COLO668 (cell line): ENCODE data around the gene MPHOSPH10.
A peak's percentile ranks its signal among the peaks of the same experiment; 100 is the strongest.
"Not testable (repeated sequence)": the region's sequence is repeated elsewhere in the genome, so short reads cannot be mapped to it uniquely, and the experiment has no call there.

Experiments used
- DNase-seq: peaks from one replicate; lab custom pipeline; 2025; ENCODE audit not compliant: unreplicated experiment; lab: John Stamatoyannopoulos, UW

Gene MPHOSPH10

GRCh38 chr2:71166812-71167211, 36.4 kb downstream of the MPHOSPH10 start:
- no peak for DNase-seq

- DNase-seq: no peak
Measured at GRCh38 chr2:71173096-71173495, 42.7 kb downstream of the MPHOSPH10 start.

DNA sequence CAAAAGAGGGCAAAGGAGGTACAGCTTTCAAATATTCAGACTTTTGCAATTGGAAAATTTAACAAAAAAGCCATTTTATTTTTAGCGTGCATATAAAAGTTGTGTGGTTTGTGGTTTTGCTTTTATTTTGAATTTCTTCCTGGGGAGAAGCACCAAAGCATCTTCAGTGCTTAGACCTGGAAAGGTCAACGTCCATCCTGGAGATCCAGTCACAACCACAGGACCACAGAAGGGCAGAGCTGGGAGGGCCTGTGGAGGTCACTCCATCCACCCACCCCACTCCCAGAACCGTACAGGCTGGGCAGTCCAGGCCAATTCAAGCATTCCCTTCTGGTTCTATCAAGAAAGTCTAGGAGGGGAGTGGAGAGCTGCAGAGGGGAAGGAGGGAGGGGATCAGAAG, 43.8 kb downstream of the MPHOSPH10 start:
- DNase-seq: no peak

DNA sequence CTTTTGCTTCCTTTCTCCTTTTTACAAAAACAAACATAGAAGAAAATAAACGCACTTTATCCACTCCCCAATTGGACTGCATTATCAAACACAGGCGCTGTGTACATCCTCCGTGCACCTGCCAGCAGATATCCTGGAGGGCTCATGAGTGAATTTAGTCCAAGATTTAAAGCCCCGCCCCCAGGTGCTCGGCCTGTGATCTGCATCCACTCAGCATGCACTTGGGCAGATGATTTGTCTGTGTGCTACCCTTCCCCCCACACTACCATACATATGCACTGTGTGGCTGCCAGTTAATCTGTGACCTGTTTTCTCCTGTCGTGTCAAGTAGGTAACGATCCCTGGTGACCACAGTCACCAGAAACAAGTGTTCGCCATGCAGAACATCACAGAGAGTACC, 48.4 kb downstream of the MPHOSPH10 start:
- peak; percentile 41 for DNase-seq

DNA sequence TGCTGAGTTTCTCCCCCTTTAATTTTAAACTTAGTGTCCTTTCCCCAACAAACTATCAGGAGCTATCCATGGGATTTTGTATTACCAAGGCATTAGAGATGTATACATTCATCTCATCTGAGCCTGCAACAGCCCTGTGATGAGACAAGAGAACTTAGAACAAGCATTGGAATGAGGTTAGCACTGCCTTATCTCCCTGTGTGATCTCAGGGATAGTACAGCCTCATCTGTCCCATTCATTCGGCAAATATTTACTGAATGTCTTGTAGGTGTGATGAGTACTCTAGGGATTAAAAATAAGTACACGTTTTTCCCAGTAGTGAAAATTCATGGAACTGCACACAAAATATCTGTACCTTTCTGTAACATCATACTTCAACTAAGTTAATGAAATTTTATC, 50.9 kb downstream of the MPHOSPH10 start:
- DNase-seq: no peak

GRCh38 chr2:71183306-71184115, 53.1 kb downstream of the MPHOSPH10 start:
- not testable (repeated sequence) for DNase-seq

DNA sequence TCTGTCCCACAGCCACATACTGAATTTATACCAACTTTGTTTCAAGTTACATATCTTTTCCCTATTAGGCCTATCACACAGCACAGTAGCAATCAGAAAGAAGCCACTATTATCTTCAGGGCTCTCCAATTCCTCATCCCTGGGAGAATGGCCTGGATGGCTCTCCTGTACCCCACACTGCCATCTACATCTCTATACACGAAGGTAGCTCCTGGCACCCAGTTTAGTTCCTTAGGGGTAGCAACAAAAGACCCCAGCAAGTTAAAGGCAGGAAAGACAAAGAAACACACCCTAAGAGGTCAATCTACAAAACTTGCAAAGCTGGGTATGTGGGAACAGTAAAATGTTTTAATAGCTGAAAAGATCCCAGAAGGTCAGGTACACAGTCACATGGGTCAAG, 56.5 kb downstream of the MPHOSPH10 start:
- DNase-seq: no peak

- DNase-seq: no peak
Measured at GRCh38 chr2:71187589-71187988, 57.2 kb downstream of the MPHOSPH10 start.

DNA sequence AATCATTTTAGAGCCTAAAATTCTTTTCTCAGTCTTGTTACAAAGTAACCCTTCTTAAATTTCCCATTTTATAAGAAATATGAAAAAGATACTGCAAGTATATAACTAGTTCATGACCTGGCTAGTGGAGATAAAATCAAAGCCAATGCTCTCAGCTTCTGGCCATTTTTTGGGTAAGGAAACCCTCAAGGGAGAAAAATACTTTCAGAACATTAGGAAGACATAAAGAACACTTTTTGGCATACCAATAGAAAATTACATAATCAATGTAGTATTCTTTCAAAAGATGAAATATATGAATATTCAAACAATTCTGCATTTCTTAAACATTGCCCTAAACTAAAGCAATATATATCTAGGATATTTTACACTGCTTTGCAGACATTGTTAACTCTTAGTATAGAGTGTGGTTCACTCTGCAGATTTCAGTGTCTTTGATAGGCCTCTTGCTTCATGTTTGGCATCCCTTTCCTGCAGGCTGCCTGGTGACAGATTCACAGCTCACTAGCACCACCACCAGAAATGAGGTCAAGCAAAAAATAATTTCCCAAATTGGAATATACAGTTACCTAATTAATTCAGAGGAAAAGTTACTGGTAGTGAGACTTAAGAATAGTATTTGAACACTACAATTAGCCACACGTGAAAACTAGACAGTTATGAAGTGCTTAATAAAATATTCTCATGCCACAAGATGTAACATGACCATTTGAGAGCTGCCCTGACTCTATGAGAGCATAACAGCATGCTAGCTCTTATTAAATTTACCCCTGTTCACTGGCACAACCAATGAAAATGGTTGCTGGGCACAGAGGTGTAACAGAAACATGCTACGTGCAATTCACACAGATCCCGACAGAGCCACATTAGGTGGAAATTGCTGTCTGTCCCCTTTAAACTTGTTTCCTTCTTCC, 60.5 kb downstream of the MPHOSPH10 start:
- no peak for DNase-seq

DNA sequence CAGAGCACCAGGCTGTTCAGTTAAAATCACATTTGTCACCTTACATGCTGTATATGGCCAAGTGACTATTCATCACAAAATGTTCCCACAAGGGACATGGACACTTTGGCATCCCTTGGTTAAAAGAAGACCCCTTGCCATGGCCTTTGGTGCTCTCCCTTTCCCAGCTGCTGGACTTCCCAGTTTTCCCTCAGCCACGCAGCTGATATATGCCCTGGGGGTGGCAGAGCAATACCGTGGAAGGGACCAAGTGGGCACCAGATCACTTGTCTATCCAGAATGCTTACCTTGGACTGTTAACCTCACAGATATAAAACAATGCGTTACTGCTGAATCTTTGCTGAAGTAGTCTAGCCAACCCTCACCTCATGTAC, 61.1 kb downstream of the MPHOSPH10 start:
- DNase-seq: no peak
